SK-N-SH (cell line): Measurements from ENCODE around the gene SULT6B1.

Experiments used
- EP300 ChIP-seq, 2 experiments: IDR thresholded peaks; 2 replicates each; pipeline versions ENCODE4 v1.4.0 to v1.6.1; 2012; ENCODE audit warnings: borderline replicate concordance in 1 of 2, low read depth in 1 of 2, low read length in 1 of 2
- GABPA ChIP-seq: IDR thresholded peaks from 2 replicates; pipeline ENCODE4 v1.4.0; 2012; ENCODE audit warnings: low read depth, mild to moderate bottlenecking
- GATA2 ChIP-seq: sonication (generic); formaldehyde crosslinking; IDR thresholded peaks from 2 replicates; pipeline ENCODE4 v1.5.0; 2020; ENCODE audit warnings: mild to moderate bottlenecking, missing genetic modification reagents
- MEF2A ChIP-seq: IDR thresholded peaks from 2 replicates; pipeline ENCODE4 v1.4.0; 2012; ENCODE audit warnings: low read depth, borderline replicate concordance
- MXI1 ChIP-seq: IDR thresholded peaks from 2 replicates; pipeline ENCODE4 v1.6.1; 2012; ENCODE audit warnings: mild to moderate bottlenecking, low read depth, low read length, improper control_type of control experiment
- NFIC ChIP-seq: IDR thresholded peaks from 2 replicates; pipeline ENCODE4 v1.4.0; 2012; ENCODE audit warnings: borderline replicate concordance
- NRF1 ChIP-seq: IDR thresholded peaks from 2 replicates; pipeline ENCODE4 v1.6.1; 2012; ENCODE audit warnings: low read depth, mild to moderate bottlenecking, low read length
- POLR2AphosphoS5 ChIP-seq: IDR thresholded peaks from 2 replicates; pipeline ENCODE4 v1.6.1; 2012; ENCODE audit warnings: low read depth, low read length
- RCOR1 ChIP-seq: fragments of 150-350 bp; IDR thresholded peaks from 2 replicates; pipeline ENCODE4 v1.6.1; 2017; ENCODE audit warnings: antibody characterized with exemption, low read length
- RFX5 ChIP-seq: IDR thresholded peaks from 2 replicates; pipeline ENCODE4 v1.6.1; 2012; ENCODE audit warnings: mild to moderate bottlenecking, improper control_type of control experiment, low read length
- SIN3A ChIP-seq: IDR thresholded peaks from 2 replicates; pipeline ENCODE4 v1.6.1; 2012; ENCODE audit warnings: low read depth, mild to moderate bottlenecking, low read length, moderate library complexity, borderline replicate concordance
- YY1 ChIP-seq: IDR thresholded peaks from 2 replicates; pipeline ENCODE4 v1.4.0; 2012; ENCODE audit warnings: low read depth, mild to moderate bottlenecking
- TF ChIP-seq, protein P1 (sequence below): fragments of 200-600 bp; sonication (generic); IDR thresholded peaks from 2 replicates; pipeline ENCODE4 v1.6.1; 2017; ENCODE audit warnings: antibody characterized with exemption, mild to moderate bottlenecking, moderate library complexity
- TF ChIP-seq, protein P2 (sequence below): fragments of 150-350 bp; IDR thresholded peaks from 2 replicates; pipeline ENCODE4 v1.6.1; 2017; ENCODE audit warnings: antibody characterized with exemption, low read length, low read depth, borderline replicate concordance

DNA sequence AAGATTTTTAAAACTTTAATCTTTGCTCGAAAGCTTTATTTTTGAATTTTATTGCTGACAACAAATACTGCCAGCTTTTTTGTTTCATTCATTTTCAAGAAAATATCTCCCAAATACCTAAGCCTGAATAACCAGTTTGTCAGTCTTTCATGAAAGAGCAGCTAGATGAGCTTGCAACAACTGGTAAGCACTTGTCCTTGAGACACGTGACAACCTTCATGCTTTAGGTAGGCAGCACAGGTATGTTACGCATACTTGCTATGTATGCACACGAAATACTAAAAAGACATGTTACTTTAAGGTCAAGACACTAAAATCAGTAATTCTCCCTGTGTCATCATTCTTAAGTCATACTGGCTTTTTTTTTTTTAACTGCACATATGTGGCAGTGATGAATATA lies 30.6 kb upstream of the SULT6B1 start:
- no peak for TF ChIP-seq MEF2A
- no peak for TF ChIP-seq GATA2 (CRISPR knock-in tag)
- no peak for TF ChIP-seq GABPA
- no peak for TF ChIP-seq MXI1
- TF ChIP-seq YY1, result no peak
- TF ChIP-seq, protein P1, sequence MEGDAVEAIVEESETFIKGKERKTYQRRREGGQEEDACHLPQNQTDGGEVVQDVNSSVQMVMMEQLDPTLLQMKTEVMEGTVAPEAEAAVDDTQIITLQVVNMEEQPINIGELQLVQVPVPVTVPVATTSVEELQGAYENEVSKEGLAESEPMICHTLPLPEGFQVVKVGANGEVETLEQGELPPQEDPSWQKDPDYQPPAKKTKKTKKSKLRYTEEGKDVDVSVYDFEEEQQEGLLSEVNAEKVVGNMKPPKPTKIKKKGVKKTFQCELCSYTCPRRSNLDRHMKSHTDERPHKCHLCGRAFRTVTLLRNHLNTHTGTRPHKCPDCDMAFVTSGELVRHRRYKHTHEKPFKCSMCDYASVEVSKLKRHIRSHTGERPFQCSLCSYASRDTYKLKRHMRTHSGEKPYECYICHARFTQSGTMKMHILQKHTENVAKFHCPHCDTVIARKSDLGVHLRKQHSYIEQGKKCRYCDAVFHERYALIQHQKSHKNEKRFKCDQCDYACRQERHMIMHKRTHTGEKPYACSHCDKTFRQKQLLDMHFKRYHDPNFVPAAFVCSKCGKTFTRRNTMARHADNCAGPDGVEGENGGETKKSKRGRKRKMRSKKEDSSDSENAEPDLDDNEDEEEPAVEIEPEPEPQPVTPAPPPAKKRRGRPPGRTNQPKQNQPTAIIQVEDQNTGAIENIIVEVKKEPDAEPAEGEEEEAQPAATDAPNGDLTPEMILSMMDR, result no peak
- TF ChIP-seq, protein P2, sequence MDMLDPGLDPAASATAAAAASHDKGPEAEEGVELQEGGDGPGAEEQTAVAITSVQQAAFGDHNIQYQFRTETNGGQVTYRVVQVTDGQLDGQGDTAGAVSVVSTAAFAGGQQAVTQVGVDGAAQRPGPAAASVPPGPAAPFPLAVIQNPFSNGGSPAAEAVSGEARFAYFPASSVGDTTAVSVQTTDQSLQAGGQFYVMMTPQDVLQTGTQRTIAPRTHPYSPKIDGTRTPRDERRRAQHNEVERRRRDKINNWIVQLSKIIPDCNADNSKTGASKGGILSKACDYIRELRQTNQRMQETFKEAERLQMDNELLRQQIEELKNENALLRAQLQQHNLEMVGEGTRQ, result no peak
- TF ChIP-seq POLR2AphosphoS5, result no peak
- TF ChIP-seq NRF1, result no peak
- TF ChIP-seq EP300 (IDR thresholded peaks at IDR 0.05; ENCODE audit: borderline replicate concordance in 1 of 2, low read depth in 1 of 2, low read length in 1 of 2), result no peak
- TF ChIP-seq RCOR1, result no peak
- TF ChIP-seq NFIC, result no peak
- no peak for TF ChIP-seq RFX5
- TF ChIP-seq SIN3A, result no peak
